IPS-20b (cell line): ENCODE results near the gene LAPTM5.

Experiments
- H3K27ac ChIP-seq: one replicate; pipeline ENCODE4 v1.5.1; 2013; ENCODE audit warnings: low read length
- H3K27me3 ChIP-seq: 2 replicates; pipeline ENCODE4 v1.6.1; 2013; ENCODE audit warnings: mild to moderate bottlenecking, low read length, inconsistent platforms; ENCODE audit not compliant: insufficient read depth
- H3K36me3 ChIP-seq: 2 replicates; pipeline ENCODE4 v1.6.1; 2013; ENCODE audit warnings: low read depth, mild to moderate bottlenecking, inconsistent platforms, low read length, moderate library complexity; ENCODE audit not compliant: insufficient read depth
- H3K4me1 ChIP-seq: 2 replicates; pipeline ENCODE4 v1.6.1; 2013; ENCODE audit warnings: mild to moderate bottlenecking, control low read depth, inconsistent platforms, low read length, moderate library complexity; ENCODE audit not compliant: insufficient read depth
- H3K4me3 ChIP-seq: 2 replicates; pipeline ENCODE4 v1.5.1; 2013; ENCODE audit warnings: mild to moderate bottlenecking, low read length, inconsistent platforms
- H3K9ac ChIP-seq: 2 replicates; pipeline ENCODE4 v1.6.1; 2013; ENCODE audit warnings: low read depth, mild to moderate bottlenecking, inconsistent platforms, low read length, moderate library complexity
- H3K9me3 ChIP-seq: 2 replicates; pipeline ENCODE4 v1.6.1; 2013; ENCODE audit warnings: mild to moderate bottlenecking, low read depth, low read length, inconsistent platforms; ENCODE audit not compliant: insufficient read depth

The LAPTM5 gene

DNA sequence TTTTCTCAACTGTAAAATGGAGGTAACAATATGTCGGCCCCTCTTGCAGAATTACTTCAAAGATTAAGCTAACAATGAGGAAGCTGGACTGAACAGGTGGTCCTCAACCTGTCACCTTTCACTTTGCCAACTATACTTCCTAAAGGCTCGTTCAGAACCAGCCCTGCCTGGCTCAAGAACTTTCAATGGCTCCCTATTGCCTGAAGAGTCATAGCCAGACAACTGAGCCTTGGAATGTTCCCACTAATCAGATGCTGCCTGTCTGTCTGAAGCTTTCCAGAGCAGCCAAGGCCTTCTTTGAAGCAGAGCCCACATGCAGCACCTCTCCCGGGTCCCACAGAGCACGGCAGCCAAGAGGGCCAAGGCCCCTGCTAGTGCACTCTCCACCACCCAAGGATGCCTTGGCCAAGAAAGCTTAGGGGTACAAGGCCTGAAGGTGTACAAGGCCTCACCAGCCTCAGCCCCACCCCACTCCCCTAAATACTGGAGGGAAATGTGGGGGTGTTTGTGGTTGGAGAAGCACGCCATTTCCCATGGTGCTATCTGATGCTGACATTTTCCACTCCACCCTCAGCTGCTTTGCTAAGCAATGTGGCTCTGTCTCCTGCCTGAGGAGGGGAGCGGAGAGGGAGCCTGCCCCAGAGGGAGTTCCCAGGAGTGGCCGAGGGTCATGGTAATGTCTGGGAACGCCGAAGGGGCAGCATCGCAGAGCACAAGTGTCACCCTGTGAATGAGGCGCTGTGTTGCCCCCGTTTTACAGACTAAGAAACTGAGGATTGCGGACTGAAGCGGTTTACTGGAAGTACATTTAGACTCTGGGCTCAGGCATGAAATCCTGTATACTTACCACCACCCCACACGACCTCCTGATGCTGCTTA is 8.2 kb upstream of the LAPTM5 start:
- no peaks in the 10 kb centered on the region for H3K9me3 ChIP-seq
- no peak overlapping the region for H3K4me3 ChIP-seq
- peaks cover 8% of the 10 kb centered on the region; the same call in 1 of the 2 replicates for H3K4me1 ChIP-seq
- H3K27me3 ChIP-seq = no peaks in the 10 kb centered on the region
- H3K9ac ChIP-seq = no peak overlapping the region
- H3K36me3 ChIP-seq = no peaks in the 10 kb centered on the region
- H3K27ac ChIP-seq = no peak overlapping the region

DNA sequence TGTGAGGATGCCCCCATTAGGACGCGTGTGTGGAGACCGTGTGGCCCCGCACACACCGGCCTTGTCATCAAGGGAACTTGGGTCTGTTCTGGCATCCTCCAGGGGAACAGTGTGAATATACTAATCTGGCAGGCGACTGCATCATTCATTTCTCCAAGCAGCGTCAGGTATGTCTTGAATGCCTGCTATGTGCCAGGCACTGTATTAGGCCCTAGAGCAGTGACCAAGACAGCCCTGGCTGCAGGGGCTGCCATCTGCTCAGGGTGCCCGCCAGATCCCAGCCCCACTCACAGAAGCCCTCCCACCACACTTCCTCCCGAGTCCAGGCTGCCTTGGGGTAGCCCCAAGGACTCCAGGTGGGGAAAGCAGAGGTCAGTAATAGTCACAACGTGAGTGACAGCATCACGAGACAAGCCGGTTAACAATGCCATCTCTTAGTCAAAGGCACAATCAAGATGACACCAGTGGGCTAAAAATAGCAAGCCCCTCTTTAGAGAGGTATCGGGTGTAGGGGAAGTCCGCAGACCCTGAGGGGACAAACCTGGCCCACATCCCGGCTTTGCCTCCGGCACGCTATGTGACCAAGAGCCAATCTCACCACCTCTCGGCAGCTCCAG is 7.5 kb upstream of the LAPTM5 start:
- no peak overlapping the region for H3K4me3 ChIP-seq
- no peak overlapping the region for H3K27ac ChIP-seq
- H3K9ac ChIP-seq = no peak overlapping the region

DNA sequence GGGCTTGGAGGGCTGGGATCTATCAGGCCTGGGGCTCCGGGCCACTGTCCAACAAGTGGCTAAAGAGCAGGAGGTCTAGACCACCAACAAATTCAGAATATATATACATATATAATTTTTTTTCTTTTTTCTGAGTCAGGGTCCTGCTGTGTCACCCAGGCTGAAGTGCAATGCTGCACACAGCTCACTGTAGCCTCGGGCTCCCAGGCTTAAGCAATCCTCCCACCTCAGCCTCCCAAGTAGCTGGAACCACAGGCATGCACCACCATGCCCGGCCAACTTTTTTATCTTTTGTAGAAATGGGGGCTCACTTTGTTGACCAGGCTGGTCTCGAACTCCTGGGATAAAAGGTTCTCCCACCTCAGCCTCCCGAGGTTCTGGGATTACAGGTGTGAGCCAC is 6.8 kb upstream of the LAPTM5 start:
- H3K36me3 ChIP-seq = no peaks in the 10 kb centered on the region
- no peaks in the 10 kb centered on the region for H3K27me3 ChIP-seq
- H3K4me3 ChIP-seq = no peak overlapping the region
- no peaks in the 10 kb centered on the region; the same call in 1 of the 2 replicates for H3K9me3 ChIP-seq
- no peak overlapping the region for H3K27ac ChIP-seq
- H3K4me1 ChIP-seq = peaks cover 14% of the 10 kb centered on the region
- H3K9ac ChIP-seq = no peak overlapping the region

More for the DNA sequence above, 7.5 kb upstream of the LAPTM5 start:
- Histone ChIP-seq H3K4me1 (peaks cover 12% of the 10 kb centered on the region), H3K27me3 (no peaks in the 10 kb centered on the region), H3K9me3 (no peaks in the 10 kb centered on the region; the same call in 1 of the 2 replicates), H3K36me3 (no peaks in the 10 kb centered on the region)

DNA sequence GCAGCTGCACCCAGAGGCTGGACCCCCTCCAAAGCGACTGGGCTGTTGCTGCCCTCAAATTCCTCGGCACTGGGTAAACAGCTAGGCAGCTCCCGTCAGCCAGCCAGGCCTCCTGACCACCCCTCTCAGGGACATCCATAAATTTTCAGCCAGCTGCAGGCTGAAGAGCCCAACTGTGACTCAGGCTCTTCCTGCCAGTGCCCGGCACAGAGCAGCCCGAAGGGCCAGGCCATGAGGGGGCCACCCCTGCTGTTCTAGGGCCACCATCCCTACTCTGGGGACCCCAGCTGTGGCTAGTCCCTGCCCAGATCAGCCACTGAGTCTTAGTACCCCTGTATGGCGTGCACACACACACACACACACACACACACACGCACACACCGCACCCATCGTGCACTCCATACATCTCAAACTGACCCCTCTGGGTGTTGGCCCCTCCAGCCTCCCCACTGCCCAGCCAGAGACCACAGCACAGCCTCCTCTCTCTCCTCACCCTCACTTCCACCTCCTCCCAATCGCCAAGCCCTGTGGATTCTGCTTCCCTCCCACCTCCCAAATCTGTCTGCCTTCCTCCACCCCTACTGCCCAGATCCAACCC is 6.2 kb upstream of the LAPTM5 start:
- H3K36me3 ChIP-seq = no peaks in the 10 kb centered on the region
- H3K9me3 ChIP-seq = no peaks in the 10 kb centered on the region; the same call in 1 of the 2 replicates
- H3K27me3 ChIP-seq = no peaks in the 10 kb centered on the region
- peaks cover 14% of the 10 kb centered on the region for H3K4me1 ChIP-seq
- no peak overlapping the region for H3K4me3 ChIP-seq
- H3K27ac ChIP-seq = no peak overlapping the region
- H3K9ac ChIP-seq = no peak overlapping the region

DNA sequence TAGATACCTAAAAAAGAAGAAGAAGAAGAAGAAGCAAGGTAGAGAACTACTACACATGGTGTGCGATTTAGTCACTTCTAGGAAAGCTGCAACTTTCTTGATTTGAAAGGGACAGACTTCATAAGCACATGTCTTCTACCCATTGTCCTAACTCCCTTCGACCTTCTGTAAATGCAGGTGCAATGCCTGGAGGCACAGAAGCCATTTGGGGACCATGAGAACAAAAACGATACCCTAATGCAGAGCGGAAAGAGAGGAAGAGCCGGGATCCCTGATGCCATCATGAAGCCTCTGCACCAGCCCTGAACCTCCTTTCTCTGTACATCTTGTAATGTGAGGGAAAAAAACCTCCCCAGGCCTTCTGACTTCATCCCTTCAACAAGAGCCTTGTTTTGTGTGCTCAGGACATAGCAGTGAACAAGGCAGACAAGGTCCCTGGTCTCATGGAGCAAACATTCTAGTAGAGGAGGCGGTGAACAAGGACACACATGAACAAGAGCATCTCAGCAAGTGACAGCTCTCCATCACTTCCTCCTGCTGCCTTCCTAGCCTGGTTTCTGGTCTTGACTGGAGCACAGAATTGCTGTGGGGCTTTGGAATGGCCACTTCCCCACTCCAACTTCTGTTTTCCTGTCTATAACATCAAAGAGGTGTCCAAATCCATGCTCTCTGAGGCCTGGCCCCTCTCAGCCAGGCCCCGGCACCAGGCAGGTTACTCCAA is 5.5 kb upstream of the LAPTM5 start:
- Histone ChIP-seq H3K4me1 (peaks cover 14% of the 10 kb centered on the region), H3K9ac (no peak overlapping the region)

DNA sequence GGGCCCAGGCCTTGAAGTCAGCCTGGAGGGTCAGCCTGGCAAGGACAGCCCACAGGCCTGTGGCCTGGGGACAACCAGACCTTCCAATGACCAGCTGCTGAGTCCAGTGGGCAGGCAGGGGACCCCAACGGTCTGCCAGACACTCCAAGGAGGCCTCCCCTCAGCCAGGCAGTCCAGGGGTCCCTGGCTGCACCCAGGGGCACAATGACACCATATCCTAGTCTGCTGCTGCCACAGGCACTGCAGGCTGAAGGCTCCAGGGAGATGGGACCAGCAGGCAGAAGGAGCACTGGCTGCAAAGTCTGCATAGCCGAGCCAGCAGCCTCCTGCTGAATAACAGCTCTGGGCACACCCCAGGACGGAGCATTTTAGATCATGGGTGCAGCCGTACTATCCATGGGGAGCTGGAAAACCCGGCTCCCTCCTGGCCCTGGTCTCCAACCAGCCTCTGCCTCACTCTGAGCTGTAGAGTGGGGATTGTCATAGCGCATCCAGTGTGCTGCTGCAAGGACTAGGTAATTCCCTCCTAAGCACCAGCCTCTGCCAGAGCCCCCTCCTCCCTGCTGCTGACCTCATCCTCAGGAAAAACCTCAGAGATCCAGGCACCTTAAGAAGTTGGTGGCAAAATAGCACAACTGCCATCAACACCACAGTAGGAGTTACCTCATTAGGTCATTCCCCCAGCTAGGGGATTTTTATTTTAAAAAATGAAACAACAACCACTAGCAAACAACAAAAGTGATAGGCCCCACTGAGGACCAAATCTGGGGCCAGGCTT is 4.8 kb upstream of the LAPTM5 start:
- no peaks in the 10 kb centered on the region; the same call in 1 of the 2 replicates for H3K9me3 ChIP-seq
- H3K9ac ChIP-seq = no peak overlapping the region
- H3K27me3 ChIP-seq = no peaks in the 10 kb centered on the region
- H3K27ac ChIP-seq = no peak overlapping the region
- no peak overlapping the region for H3K4me3 ChIP-seq
- no peaks in the 10 kb centered on the region for H3K36me3 ChIP-seq
- peaks cover 14% of the 10 kb centered on the region for H3K4me1 ChIP-seq

More for the DNA sequence above, 5.5 kb upstream of the LAPTM5 start:
- H3K27me3 ChIP-seq = no peaks in the 10 kb centered on the region
- no peak overlapping the region for H3K4me3 ChIP-seq
- no peaks in the 10 kb centered on the region for H3K36me3 ChIP-seq
- H3K27ac ChIP-seq = no peak overlapping the region
- no peaks in the 10 kb centered on the region; the same call in 1 of the 2 replicates for H3K9me3 ChIP-seq

DNA sequence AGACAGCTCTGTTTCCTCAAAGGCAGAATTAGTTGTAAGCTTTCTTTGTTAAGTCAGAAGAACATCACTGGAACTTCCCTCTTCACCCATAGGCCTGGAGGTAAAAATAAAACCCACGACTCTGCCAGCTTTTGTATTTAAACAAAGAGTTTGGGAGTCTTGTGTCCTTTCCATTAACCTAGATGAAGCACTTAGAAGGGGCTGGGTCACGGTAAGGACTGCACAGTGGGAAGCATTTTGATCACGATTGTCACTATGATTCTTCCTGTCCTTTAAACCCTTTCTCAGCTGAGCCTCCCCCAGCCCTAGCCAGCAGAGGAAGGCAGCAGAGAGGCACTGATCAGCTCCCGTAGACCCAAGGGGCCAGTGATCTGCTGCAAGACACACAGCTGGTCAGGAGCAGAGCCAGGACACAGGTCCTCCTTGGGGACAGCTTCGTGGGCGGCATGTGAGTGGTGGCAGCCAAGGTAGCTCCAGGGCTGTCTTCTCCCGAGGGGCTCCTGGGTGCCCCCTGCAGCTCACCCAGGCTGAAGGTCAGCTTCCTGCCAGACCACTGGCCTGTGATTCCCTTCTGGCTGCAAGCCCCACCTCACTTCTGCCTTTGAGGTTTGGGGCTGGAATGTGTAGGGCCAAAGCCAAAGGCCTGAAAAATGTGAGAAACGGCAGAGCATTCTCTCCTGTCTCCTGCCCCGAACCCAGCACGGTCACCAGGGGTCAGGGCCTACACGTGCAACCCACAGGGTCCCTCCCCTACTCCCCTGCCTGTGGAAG is 4.0 kb upstream of the LAPTM5 start:
- H3K4me3 ChIP-seq = no peak overlapping the region
- H3K36me3 ChIP-seq = no peaks in the 10 kb centered on the region
- peaks cover 14% of the 10 kb centered on the region for H3K4me1 ChIP-seq
- no peaks in the 10 kb centered on the region; the same call in 1 of the 2 replicates for H3K9me3 ChIP-seq
- no peak overlapping the region for H3K27ac ChIP-seq
- H3K9ac ChIP-seq = no peak overlapping the region
- H3K27me3 ChIP-seq = no peaks in the 10 kb centered on the region

DNA sequence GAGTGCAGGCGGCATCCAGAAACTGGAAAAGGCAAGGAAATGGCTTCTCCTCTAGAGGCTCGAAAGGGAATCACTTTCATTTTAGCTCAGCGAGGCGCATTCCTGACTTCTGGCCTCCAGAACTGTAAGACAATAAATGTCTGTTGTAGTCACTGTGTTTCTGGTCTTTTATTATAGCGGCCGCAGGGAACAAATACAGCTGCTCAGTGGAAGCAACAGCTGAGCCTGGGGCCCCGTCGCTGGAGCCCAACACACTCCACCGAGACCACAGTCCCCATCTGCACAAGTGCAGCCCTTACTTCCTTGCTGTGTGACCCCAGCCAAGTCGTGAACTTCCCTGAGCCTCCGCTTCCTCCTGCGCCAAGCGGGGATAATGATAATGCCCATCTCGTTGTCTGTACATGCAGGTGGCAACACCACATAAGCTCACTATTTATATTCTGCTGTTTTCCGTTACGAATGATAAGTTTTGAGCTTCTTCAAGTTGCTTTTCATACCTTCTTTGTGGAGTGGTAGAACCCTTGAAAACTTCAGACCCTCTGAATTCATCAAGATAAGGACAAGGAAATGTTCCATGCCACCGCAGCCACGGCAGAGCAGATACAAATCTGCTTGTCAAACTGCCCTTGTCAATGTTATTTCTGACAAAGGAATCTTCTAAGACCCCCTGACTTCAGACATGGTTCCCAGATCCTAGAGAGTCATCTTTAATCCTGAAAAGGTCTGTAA is 3.2 kb upstream of the LAPTM5 start:
- H3K4me1 ChIP-seq = peaks cover 14% of the 10 kb centered on the region
- no peaks in the 10 kb centered on the region for H3K36me3 ChIP-seq
- no peaks in the 10 kb centered on the region for H3K27me3 ChIP-seq
- H3K9ac ChIP-seq = no peak overlapping the region
- no peak overlapping the region for H3K4me3 ChIP-seq
- no peak overlapping the region for H3K27ac ChIP-seq
- no peaks in the 10 kb centered on the region; the same call in 1 of the 2 replicates for H3K9me3 ChIP-seq

DNA sequence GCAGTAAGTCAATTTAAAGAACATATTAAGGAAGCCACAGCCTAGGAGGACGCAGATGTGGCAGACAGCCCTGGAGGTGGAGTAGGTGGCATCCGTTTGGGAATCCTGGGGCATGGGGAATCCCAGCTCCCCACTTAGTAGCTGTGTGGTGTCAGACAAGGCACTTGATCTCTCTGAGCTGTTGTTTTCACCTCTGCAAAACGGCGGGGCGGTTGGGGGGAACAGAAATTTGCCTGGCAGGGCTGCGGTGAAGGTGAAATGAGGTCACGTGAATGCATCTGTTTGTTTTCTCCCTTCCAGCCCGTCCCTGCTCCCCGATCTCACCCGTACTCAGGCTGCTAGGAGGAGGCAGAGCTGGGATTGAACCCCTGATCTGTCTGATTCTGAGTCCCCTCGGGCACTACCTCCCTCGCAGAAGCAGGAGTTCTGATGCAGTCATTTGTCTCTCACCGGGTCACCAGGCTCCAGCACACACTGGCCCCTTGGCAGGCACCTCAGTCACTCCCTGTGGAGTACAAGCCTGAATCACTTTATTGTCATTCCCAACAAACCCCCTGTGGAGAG is 2.2 kb upstream of the LAPTM5 start:
- H3K27me3 ChIP-seq = no peaks in the 10 kb centered on the region
- H3K4me1 ChIP-seq = peaks cover 14% of the 10 kb centered on the region
- no peak overlapping the region for H3K9ac ChIP-seq
- H3K4me3 ChIP-seq = no peak overlapping the region
- no peak overlapping the region for H3K27ac ChIP-seq
- no peaks in the 10 kb centered on the region; the same call in 1 of the 2 replicates for H3K9me3 ChIP-seq
- H3K36me3 ChIP-seq = no peaks in the 10 kb centered on the region
